Astrocyte (in vitro differentiated cells and primary cell): ENCODE results near the gene ZNF594.

Source experiments
- CTCF ChIP-seq: IDR thresholded peaks from 2 replicates; pipeline ENCODE4 v1.5.1; 2011; ENCODE audit warnings: low read depth, mild to moderate bottlenecking, inconsistent platforms, low read length, moderate library complexity; ENCODE audit not compliant: insufficient read depth
- EZH2 ChIP-seq: IDR thresholded peaks from 2 replicates; pipeline ENCODE4 v1.6.1; 2012; ENCODE audit warnings: mild to moderate bottlenecking, low read length, inconsistent platforms; ENCODE audit not compliant: insufficient read depth

- no peak for TF ChIP-seq CTCF
- TF ChIP-seq EZH2 = no peak
These were observed 43.2 kb upstream of the ZNF594 start, which contains the start of gene SCIMP for GRCh38 chr17:5234645-5235576.
